Caco-2 (cell line): ENCODE measurements around the gene NFKBIB. TPM values are rescaled to one million over a fixed set of nuclear protein-coding genes. Genes with fewer than 3 reads are reported as not detected.

Source experiments
- BruUV-seq: library from RNA; stranded (reverse); fragments of 400-500 nt; replicated peaks from 2 replicates; lab custom pipeline; 2021; lab: Mats Ljungman, UMichigan
- CTCF ChIA-PET: fragments of 300-600 bp; sonication (Branson Sonifier 250); formaldehyde crosslinking; loops from one replicate; lab custom pipeline; 2022; ENCODE audit warnings: antibody characterized with exemption; lab: Charles Lee
- POLR2A ChIA-PET: fragments of 300-600 bp; sonication (Branson Sonifier 250); formaldehyde crosslinking; loops from one replicate; lab custom pipeline; 2022; ENCODE audit warnings: antibody characterized with exemption; lab: Charles Lee
- DNase-seq, 2 experiments: peaks; one replicate each; pipeline versions ENCODE4 v3.0.0 to v3.0.0-alpha.2; 2020 to 2022
- H3K27me3 ChIP-seq: replicated peaks from 2 replicates; pipeline ENCODE4 v1.6.0; 2011; ENCODE audit warnings: low read length; ENCODE audit not compliant: control insufficient read depth, insufficient read depth
- H3K36me3 ChIP-seq: 2 replicates; pipeline ENCODE4 v1.5.1; 2011; ENCODE audit warnings: low read length; ENCODE audit not compliant: control insufficient read depth, insufficient read depth
- H3K4me1 ChIP-seq: fragments of 250-450 bp; sonication (Bioruptor Pico); 2 replicates; pipeline ENCODE4 v1.5.1; 2020; ENCODE audit warnings: mild to moderate bottlenecking
- H3K4me3 ChIP-seq: 2 replicates; pipeline ENCODE4 v1.5.1; 2011; ENCODE audit warnings: low read depth, mild to moderate bottlenecking, control low read depth, low read length
- H3K9me3 ChIP-seq: fragments of 250-450 bp; sonication (Bioruptor Pico); 2 replicates; pipeline ENCODE4 v1.5.1; 2020; ENCODE audit warnings: mild to moderate bottlenecking, moderate library complexity
- H3K27ac Mint-ChIP-seq: one replicate; pipeline ENCODE4 v1.8.0; 2022; ENCODE audit warnings: mixed read lengths; ENCODE audit not compliant: unreplicated experiment
- H3K27me3 Mint-ChIP-seq: one replicate; pipeline ENCODE4 v1.8.0; 2022; ENCODE audit warnings: mixed read lengths; ENCODE audit not compliant: insufficient read depth, unreplicated experiment
- H3K36me3 Mint-ChIP-seq: one replicate; pipeline ENCODE4 v1.8.0; 2022; ENCODE audit warnings: mild to moderate bottlenecking, mixed read lengths; ENCODE audit not compliant: insufficient read depth, unreplicated experiment
- H3K4me1 Mint-ChIP-seq: one replicate; pipeline ENCODE4 v1.8.0; 2022; ENCODE audit warnings: low read depth, mixed read lengths; ENCODE audit not compliant: unreplicated experiment
- H3K4me3 Mint-ChIP-seq: one replicate; pipeline ENCODE4 v1.8.0; 2022; ENCODE audit warnings: mild to moderate bottlenecking, moderate library complexity, mixed read lengths; ENCODE audit not compliant: unreplicated experiment
- H3K9me3 Mint-ChIP-seq: one replicate; pipeline ENCODE4 v1.8.0; 2022; ENCODE audit warnings: mixed read lengths; ENCODE audit not compliant: unreplicated experiment
- CTCF ChIP-seq, 2 experiments: fragments of 200-600 bp in 1 of 2; IDR thresholded peaks; 1 replicate in 1 of 2; 2 replicates in 1 of 2; pipeline versions ENCODE4 v1.5.1 to v1.8.0; 2011 to 2022; ENCODE audit warnings: antibody characterized with exemption in 1 of 2, control low read depth in 1 of 2, inconsistent platforms in 1 of 2, low read depth in 1 of 2, low read length in 1 of 2, mild to moderate bottlenecking in 1 of 2, moderate library complexity in 1 of 2; ENCODE audit not compliant: insufficient read depth in 1 of 2, severe bottlenecking in 1 of 2, unreplicated experiment in 1 of 2
- intact Hi-C: fragments of 100-400 bp; cut with micrococcal nuclease; formaldehyde crosslinking; loops from one replicate; pipeline ENCODE4 v1.10.0; 2022; ENCODE audit not compliant: unreplicated experiment
- total RNA-seq: library from RNA; stranded (reverse); gene quantifications from 2 replicates; pipeline ENCODE4 v1.2.3, GENCODE V29; 2022

The NFKBIB gene
- total RNA-seq, 1 experiment from 2014 or later: 43.9 TPM

DNA sequence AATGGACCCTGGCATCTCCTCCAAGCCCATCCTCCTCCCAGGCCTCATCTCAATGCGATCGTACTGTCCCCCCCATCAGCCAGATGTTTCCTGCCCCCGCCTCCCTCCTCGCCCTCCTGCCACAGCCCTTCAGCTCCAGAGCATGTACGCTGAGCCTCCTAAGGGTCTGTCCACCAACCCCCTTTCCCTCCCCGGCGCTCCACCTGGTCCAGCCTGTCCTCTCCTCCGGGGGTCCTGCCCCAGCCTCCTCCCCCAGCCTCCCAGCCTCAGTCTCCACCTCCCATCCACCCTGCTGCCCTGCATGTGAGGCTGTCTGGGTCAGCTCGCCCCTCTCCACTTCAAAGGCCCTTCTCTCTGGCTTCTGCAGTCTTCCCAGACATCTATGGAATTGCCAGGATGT, 4.8 kb upstream of the NFKBIB start:
- peak overlapping the region; percentile 6 for H3K27ac Mint-ChIP-seq

GRCh38 chr19:38898788-38899446, 852 bp upstream of the NFKBIB start:
- Mint-ChIP-seq H3K27ac (peak overlapping the region; percentile 69), H3K36me3 (peaks cover 31% of the 10 kb centered on the region), H3K4me3 (peak overlapping the region; percentile 75), H3K9me3 (no peaks in the 10 kb centered on the region), H3K4me1 (peaks cover 17% of the 10 kb centered on the region), H3K27me3 (no peaks in the 10 kb centered on the region)
- H3K36me3 ChIP-seq: no peaks in the 10 kb centered on the region
- no peak for TF ChIP-seq CTCF (IDR thresholded peaks at IDR 0.05; ENCODE audit: insufficient read depth in 1 of 2, low read depth in 1 of 2, low read length in 1 of 2, severe bottlenecking in 1 of 2, unreplicated experiment in 1 of 2)
- ChIA-PET CTCF (no interaction called here), POLR2A (interaction anchor here (0.9 to 1.0 kb wide), 2 partner anchors 32 to 61 kb away, joined by 3 to 4 read pairs; partner anchors contain the start of genes MRPS12 and SARS2)
- no peaks in the 10 kb centered on the region for H3K27me3 ChIP-seq
- no peak for DNase-seq
- H3K4me1 ChIP-seq: peaks cover 14% of the 10 kb centered on the region; the same call in 1 of the 2 replicates
- peak overlapping the region; percentile 65 for H3K4me3 ChIP-seq
- H3K9me3 ChIP-seq: no peaks in the 10 kb centered on the region
- TSS peak; percentile 57 for BruUV-seq
- intact Hi-C loops: loop anchor here (1.0 kb wide), 2 partner anchors 31 to 49 kb away; partner anchors contain the start of genes MRPS12 and SARS2

More for the DNA sequence above, 4.8 kb upstream of the NFKBIB start:
- Mint-ChIP-seq H3K4me1 (peaks cover 11% of the 10 kb centered on the region), H3K9me3 (no peaks in the 10 kb centered on the region), H3K36me3 (peaks cover 24% of the 10 kb centered on the region), H3K4me3 (no peak overlapping the region), H3K27me3 (no peaks in the 10 kb centered on the region)
- H3K4me3 ChIP-seq: no peak overlapping the region
- TF ChIP-seq CTCF (IDR thresholded peaks at IDR 0.05; ENCODE audit: insufficient read depth in 1 of 2, low read depth in 1 of 2, low read length in 1 of 2, severe bottlenecking in 1 of 2, unreplicated experiment in 1 of 2): no peak
- intact Hi-C loops: no loop called here
- no peaks in the 10 kb centered on the region for H3K9me3 ChIP-seq
- no peak for DNase-seq
- no peaks in the 10 kb centered on the region for H3K36me3 ChIP-seq
- BruUV-seq: no TSS peak
- H3K27me3 ChIP-seq: no peaks in the 10 kb centered on the region
- CTCF ChIA-PET: no interaction called here
- H3K4me1 ChIP-seq: 0 out of 2 replicates have a peak, but pooled peaks cover 6% of the 10 kb centered on the region
- POLR2A ChIA-PET: no interaction called here

DNA sequence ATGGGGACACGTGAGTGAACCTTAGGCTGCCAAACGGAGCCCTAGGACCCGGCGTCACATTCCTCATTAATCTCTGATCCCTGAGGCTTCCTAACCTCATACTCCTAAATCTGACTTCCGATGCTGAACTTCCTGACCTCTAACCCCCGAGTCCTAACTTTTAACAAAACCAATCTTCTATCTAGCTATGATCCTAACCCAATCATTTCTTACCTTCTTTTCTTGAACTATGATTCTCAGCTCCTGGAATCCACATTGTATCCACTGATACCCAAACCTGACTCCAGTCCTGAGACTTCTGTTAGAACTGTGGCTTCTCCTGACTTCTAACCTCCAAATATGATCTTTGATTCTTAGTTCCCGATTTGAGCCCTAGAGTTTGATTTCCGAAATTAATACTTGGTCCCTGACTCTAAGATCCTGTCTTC, 447 bp downstream of the NFKBIB start:
- BruUV-seq: no TSS peak
- H3K9me3 ChIP-seq: no peaks in the 10 kb centered on the region
- peaks cover 24% of the 10 kb centered on the region for H3K4me1 ChIP-seq
- Mint-ChIP-seq H3K4me1 (peaks cover 24% of the 10 kb centered on the region), H3K27ac (peak overlapping the region; percentile 69), H3K27me3 (no peaks in the 10 kb centered on the region), H3K9me3 (no peaks in the 10 kb centered on the region), H3K4me3 (peak overlapping the region; percentile 75), H3K36me3 (peaks cover 43% of the 10 kb centered on the region)
- H3K4me3 ChIP-seq: peak overlapping the region; percentile 82
- ChIA-PET POLR2A (interaction anchor here (0.6 to 1.9 kb wide), 16 partner anchors 9 to 536 kb away, joined by 3 to 27 read pairs (median 4); partner anchors contain the start of genes ACTN4, ECH1, EIF3K and GGN), CTCF (interaction anchor here (0.9 to 1.9 kb wide), 6 partner anchors 12 to 497 kb away, joined by 3 to 24 read pairs (median 5); partner anchors contain the start of genes FAM98C, MRPS12 and SARS2)
- H3K27me3 ChIP-seq: no peaks in the 10 kb centered on the region
- intact Hi-C loops: no loop called here
- TF ChIP-seq CTCF (IDR thresholded peaks at IDR 0.05; ENCODE audit: insufficient read depth in 1 of 2, low read depth in 1 of 2, low read length in 1 of 2, severe bottlenecking in 1 of 2, unreplicated experiment in 1 of 2): no peak
- H3K36me3 ChIP-seq: no peaks in the 10 kb centered on the region
- no peak for DNase-seq
